Glutamatergic neuron (in vitro differentiated cells): ENCODE data around the gene PTGER4. TPM values are rescaled to one million over a fixed set of nuclear protein-coding genes. Genes with fewer than 3 reads are reported as not detected.
A peak's percentile ranks its signal among the peaks of the same experiment; 100 is the strongest.

Experiments used
- DNase-seq: peaks from one replicate; pipeline ENCODE4 v3.0.0; 2022
- H3K27ac Mint-ChIP-seq: one replicate; pipeline ENCODE4 v1.8.0; 2020; ENCODE audit warnings: mild to moderate bottlenecking, mixed read lengths, inconsistent platforms; ENCODE audit not compliant: unreplicated experiment
- H3K27me3 Mint-ChIP-seq: one replicate; pipeline ENCODE4 v1.8.0; 2020; ENCODE audit warnings: mild to moderate bottlenecking, moderate library complexity, mixed read lengths, inconsistent platforms; ENCODE audit not compliant: unreplicated experiment
- H3K36me3 Mint-ChIP-seq: one replicate; pipeline ENCODE4 v1.8.0; 2020; ENCODE audit warnings: mild to moderate bottlenecking, mixed read lengths, inconsistent platforms; ENCODE audit not compliant: unreplicated experiment
- H3K4me1 Mint-ChIP-seq: one replicate; pipeline ENCODE4 v1.8.0; 2020; ENCODE audit warnings: mild to moderate bottlenecking, low read depth, mixed read lengths, inconsistent platforms; ENCODE audit not compliant: unreplicated experiment
- H3K4me3 Mint-ChIP-seq: one replicate; pipeline ENCODE4 v1.8.0; 2020; ENCODE audit warnings: mild to moderate bottlenecking, mixed read lengths, inconsistent platforms; ENCODE audit not compliant: unreplicated experiment
- H3K9me3 Mint-ChIP-seq: one replicate; pipeline ENCODE4 v1.8.0; 2020; ENCODE audit warnings: mild to moderate bottlenecking, moderate library complexity, mixed read lengths, inconsistent platforms; ENCODE audit not compliant: unreplicated experiment
- total RNA-seq: library from RNA; stranded (reverse); fragmentation: NEBNext Ultra II Directional; extraction: Animal tissue kit (Norgen Biotek cat#: 25700); gene quantifications from one replicate; pipeline ENCODE4 v1.2.1, GENCODE V29; 2021; ENCODE audit not compliant: unreplicated experiment
- TF ChIP-seq, protein P1 (sequence below): fragments of 200-600 bp; sonication (generic); IDR thresholded peaks from one replicate; pipeline ENCODE4 v1.5.0; 2021; ENCODE audit not compliant: partially characterized antibody, unreplicated experiment

The PTGER4 gene
- total RNA-seq, 1 donor from 2014 or later = not detected

DNA sequence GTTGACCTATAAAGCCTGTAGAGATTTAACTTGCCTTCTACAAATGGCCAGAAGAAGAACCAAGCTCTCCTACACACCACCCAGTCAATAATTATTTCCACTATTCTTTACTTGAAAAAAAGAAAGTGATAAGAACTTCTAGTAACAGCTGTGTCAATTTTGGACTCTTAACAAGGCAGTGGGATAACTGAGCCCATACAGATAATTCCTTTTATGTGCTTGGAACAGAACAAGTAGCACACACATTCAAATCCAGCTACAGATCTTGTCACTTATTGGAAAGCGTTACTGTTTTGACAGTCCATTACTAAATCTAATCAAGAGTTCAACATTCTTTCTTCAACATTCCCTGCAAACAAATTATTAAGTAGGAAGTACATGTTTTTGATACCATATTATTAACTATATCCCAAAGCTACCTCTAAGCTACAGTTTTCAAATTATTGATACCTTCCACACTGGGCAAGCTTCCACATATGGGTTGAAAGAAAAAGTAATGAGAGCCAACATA lies 6.3 kb downstream of the PTGER4 start:
- peaks cover 9% of the 10 kb centered on the region for H3K27me3 Mint-ChIP-seq
- H3K27ac Mint-ChIP-seq = no peak overlapping the region
- H3K9me3 Mint-ChIP-seq = peaks cover 7% of the 10 kb centered on the region
- no peak for DNase-seq
- peaks cover 3% of the 10 kb centered on the region for H3K4me1 Mint-ChIP-seq
- H3K36me3 Mint-ChIP-seq = no peaks in the 10 kb centered on the region
- H3K4me3 Mint-ChIP-seq = no peak overlapping the region
- TF ChIP-seq, protein P1, sequence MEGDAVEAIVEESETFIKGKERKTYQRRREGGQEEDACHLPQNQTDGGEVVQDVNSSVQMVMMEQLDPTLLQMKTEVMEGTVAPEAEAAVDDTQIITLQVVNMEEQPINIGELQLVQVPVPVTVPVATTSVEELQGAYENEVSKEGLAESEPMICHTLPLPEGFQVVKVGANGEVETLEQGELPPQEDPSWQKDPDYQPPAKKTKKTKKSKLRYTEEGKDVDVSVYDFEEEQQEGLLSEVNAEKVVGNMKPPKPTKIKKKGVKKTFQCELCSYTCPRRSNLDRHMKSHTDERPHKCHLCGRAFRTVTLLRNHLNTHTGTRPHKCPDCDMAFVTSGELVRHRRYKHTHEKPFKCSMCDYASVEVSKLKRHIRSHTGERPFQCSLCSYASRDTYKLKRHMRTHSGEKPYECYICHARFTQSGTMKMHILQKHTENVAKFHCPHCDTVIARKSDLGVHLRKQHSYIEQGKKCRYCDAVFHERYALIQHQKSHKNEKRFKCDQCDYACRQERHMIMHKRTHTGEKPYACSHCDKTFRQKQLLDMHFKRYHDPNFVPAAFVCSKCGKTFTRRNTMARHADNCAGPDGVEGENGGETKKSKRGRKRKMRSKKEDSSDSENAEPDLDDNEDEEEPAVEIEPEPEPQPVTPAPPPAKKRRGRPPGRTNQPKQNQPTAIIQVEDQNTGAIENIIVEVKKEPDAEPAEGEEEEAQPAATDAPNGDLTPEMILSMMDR = no peak

DNA sequence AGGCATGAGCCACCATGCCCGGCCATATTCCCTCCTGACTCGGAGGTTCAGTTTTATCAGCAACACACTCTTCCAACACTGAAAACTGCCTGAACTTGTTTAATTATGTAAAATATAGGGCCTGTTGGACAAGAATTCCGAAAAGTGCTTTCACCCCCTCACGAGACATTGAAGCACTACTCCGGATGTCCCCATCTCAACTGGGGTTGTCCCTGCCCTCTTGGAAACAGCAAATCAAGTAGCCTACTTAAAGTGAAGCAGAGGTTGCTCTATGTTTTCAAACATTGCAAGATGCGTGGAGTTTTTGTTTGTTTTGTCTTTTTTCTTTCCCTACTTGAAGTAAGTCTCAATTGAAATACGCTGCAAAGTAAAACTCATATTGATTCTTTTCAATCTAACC lies 7.6 kb downstream of the PTGER4 start:
- H3K36me3 Mint-ChIP-seq = no peaks in the 10 kb centered on the region
- no peak overlapping the region for H3K4me3 Mint-ChIP-seq
- TF ChIP-seq, protein P1 = no peak
- H3K4me1 Mint-ChIP-seq = no peaks in the 10 kb centered on the region
- no peaks in the 10 kb centered on the region for H3K9me3 Mint-ChIP-seq
- no peak for DNase-seq
- peaks cover under 1% of the 10 kb centered on the region for H3K27me3 Mint-ChIP-seq
- no peak overlapping the region for H3K27ac Mint-ChIP-seq

DNA sequence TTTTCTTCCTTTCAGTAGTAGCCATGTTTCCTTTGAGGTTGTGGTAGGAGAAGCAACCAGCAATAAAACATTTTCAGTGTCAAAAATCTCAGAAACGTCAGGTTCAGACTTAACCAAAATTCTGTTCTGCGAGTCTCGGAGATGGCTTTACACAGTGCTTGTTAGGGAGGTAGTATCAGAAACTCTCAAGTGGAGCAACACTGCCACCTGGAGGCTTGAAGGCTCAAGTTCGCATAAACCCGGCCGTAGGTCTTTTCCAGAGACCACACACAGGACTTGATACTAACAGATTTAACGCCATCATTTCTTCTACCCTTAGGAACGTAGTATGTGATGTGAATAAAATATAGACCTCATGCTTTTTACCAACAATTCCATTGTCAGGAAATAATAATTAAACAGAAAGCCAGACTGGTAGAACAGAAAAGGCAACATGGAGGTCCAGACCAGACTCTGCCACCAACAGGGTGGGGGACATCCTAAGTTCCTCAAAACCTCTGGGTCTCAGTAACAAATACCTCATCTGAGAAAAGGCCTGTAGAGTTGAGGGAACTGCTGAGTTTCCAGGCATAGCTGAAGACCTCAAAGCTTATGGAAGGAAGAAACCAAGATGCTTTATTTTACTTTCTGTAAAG lies 8.5 kb downstream of the PTGER4 start:
- H3K27ac Mint-ChIP-seq = no peak overlapping the region
- H3K9me3 Mint-ChIP-seq = no peaks in the 10 kb centered on the region
- peak; percentile 84 for DNase-seq
- no peaks in the 10 kb centered on the region for H3K36me3 Mint-ChIP-seq
- H3K4me3 Mint-ChIP-seq = no peak overlapping the region
- no peaks in the 10 kb centered on the region for H3K27me3 Mint-ChIP-seq
- TF ChIP-seq, protein P1 = peak; percentile 85
- no peaks in the 10 kb centered on the region for H3K4me1 Mint-ChIP-seq

DNA sequence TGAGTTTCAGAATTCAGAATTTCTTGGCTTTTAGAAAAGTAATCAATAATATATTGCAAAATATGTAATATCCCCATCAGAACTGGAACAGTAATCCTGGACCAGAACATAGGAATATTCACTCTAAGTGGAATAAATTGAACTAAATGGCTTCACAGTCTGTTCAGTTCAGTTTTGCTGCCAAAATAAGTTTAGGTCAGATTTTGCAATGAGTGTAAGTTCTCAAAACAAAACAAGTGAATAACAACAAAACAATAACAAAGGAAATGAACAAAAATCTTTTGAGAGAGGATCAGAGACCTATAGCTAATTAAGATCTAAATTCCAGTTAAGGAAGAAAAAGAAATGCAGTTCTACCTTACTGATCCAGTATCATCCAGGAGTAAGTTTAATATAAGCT lies 9.3 kb downstream of the PTGER4 start:
- H3K27ac Mint-ChIP-seq = no peak overlapping the region
- no peaks in the 10 kb centered on the region for H3K9me3 Mint-ChIP-seq
- H3K27me3 Mint-ChIP-seq = no peaks in the 10 kb centered on the region
- TF ChIP-seq, protein P1 = no peak
- no peak for DNase-seq
- H3K36me3 Mint-ChIP-seq = no peaks in the 10 kb centered on the region
- no peaks in the 10 kb centered on the region for H3K4me1 Mint-ChIP-seq
- H3K4me3 Mint-ChIP-seq = no peak overlapping the region

DNA sequence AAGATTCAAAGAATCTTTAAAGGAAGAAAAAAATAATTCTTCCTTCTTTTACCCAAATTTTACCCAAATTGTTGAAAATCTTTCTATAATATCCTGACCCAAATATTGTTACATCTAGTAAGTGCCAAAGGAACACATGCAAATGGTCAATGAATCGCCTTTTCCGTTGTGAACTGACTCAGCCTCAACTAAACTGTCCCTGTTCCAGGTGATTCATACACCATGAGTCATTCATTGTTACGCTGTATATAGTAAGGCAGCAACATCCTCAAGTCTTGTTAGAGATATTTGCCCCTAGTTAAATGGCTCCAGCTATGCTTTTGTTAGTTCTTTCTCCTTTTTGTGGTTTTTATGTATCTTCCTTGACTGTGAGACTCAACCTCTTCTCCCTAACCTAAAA lies 9.7 kb downstream of the PTGER4 start:
- Mint-ChIP-seq H3K27me3 (no peaks in the 10 kb centered on the region), H3K27ac (no peak overlapping the region), H3K4me3 (no peak overlapping the region), H3K4me1 (no peaks in the 10 kb centered on the region), H3K36me3 (no peaks in the 10 kb centered on the region), H3K9me3 (no peaks in the 10 kb centered on the region)
- no peak for DNase-seq
- TF ChIP-seq, protein P1 = no peak
